Nephron progenitor cell (in vitro differentiated cells): ENCODE measurements around the gene TRERF1.

Experiments used
- DNase-seq: peaks from one replicate; pipeline ENCODE4 v3.0.0; 2021
- H3K27ac Mint-ChIP-seq: 2 replicates; pipeline ENCODE4 v1.8.0; 2021; ENCODE audit warnings: mild to moderate bottlenecking, moderate library complexity, mixed read lengths
- H3K27me3 Mint-ChIP-seq: 2 replicates; pipeline ENCODE4 v1.8.0; 2021; ENCODE audit warnings: mild to moderate bottlenecking, low read depth, mixed read lengths; ENCODE audit not compliant: poor library complexity
- H3K36me3 Mint-ChIP-seq: 2 replicates; pipeline ENCODE4 v1.8.0; 2021; ENCODE audit warnings: low read depth, mixed read lengths
- H3K4me1 Mint-ChIP-seq: 2 replicates; pipeline ENCODE4 v1.8.0; 2021; ENCODE audit warnings: mixed read lengths
- H3K4me3 Mint-ChIP-seq: 2 replicates; pipeline ENCODE4 v1.8.0; 2021; ENCODE audit warnings: mild to moderate bottlenecking, moderate library complexity, mixed read lengths
- H3K9me3 Mint-ChIP-seq: 2 replicates; pipeline ENCODE4 v1.8.0; 2021; ENCODE audit warnings: mild to moderate bottlenecking, moderate library complexity, mixed read lengths
- TF ChIP-seq, protein P1 (sequence below): fragments of 200-600 bp; sonication (generic); IDR thresholded peaks from 2 replicates; pipeline ENCODE4 v1.5.0; 2021; ENCODE audit warnings: antibody characterized with exemption

TRERF1 gene

DNA sequence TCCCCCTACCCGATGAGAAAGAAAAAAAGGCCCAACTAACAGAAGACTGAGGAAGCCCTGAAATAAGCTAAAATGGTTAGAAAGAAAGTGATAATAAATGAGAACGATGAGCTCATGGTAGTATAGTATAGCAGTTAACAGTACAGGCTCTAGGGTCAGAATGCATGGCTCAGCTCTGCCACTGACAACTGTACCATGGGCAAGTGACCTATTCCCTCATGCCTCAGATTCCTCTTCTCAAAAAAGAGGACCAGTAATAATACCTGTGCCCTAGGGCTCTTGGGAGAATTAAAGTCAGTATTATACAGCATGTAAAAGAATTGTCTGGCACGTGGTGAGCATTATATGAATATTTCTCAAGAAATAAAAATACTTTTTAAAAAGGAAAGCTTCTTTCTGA lies 19.8 kb downstream of the TRERF1 start:
- no peak overlapping the region for H3K27ac Mint-ChIP-seq
- H3K4me3 Mint-ChIP-seq, result no peak overlapping the region
- H3K9me3 Mint-ChIP-seq, result peaks cover 34% of the 10 kb centered on the region
- TF ChIP-seq, protein P1, sequence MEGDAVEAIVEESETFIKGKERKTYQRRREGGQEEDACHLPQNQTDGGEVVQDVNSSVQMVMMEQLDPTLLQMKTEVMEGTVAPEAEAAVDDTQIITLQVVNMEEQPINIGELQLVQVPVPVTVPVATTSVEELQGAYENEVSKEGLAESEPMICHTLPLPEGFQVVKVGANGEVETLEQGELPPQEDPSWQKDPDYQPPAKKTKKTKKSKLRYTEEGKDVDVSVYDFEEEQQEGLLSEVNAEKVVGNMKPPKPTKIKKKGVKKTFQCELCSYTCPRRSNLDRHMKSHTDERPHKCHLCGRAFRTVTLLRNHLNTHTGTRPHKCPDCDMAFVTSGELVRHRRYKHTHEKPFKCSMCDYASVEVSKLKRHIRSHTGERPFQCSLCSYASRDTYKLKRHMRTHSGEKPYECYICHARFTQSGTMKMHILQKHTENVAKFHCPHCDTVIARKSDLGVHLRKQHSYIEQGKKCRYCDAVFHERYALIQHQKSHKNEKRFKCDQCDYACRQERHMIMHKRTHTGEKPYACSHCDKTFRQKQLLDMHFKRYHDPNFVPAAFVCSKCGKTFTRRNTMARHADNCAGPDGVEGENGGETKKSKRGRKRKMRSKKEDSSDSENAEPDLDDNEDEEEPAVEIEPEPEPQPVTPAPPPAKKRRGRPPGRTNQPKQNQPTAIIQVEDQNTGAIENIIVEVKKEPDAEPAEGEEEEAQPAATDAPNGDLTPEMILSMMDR, result no peak
- no peak for DNase-seq
- H3K36me3 Mint-ChIP-seq, result peaks cover 26% of the 10 kb centered on the region
- peaks cover 30% of the 10 kb centered on the region for H3K27me3 Mint-ChIP-seq
- peaks cover 16% of the 10 kb centered on the region for H3K4me1 Mint-ChIP-seq

DNA sequence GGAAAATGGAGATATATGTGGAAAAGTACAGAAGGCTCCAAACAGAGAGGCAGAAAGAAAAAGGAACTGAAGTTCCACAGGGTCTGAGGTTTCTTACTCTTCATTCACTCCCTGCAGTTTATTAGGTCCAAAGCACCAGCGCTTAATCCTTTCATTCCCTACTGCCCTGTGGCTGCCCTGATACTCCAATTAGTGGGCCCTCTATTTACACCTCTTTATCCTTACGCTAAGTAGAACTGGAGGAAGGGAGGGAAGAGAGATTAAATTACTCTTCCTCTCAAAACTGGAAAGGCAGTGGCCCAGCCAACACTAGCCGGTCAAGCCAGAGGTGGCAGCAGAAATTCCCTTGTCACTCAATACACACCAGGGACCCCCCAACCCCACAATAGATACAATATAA lies 20.4 kb downstream of the TRERF1 start:
- Mint-ChIP-seq H3K4me3 (no peak overlapping the region), H3K27me3 (peaks cover 31% of the 10 kb centered on the region), H3K4me1 (peaks cover 16% of the 10 kb centered on the region), H3K9me3 (peaks cover 33% of the 10 kb centered on the region), H3K36me3 (peaks cover 26% of the 10 kb centered on the region), H3K27ac (no peak overlapping the region)
- DNase-seq, result no peak
- TF ChIP-seq, protein P1, result no peak

DNA sequence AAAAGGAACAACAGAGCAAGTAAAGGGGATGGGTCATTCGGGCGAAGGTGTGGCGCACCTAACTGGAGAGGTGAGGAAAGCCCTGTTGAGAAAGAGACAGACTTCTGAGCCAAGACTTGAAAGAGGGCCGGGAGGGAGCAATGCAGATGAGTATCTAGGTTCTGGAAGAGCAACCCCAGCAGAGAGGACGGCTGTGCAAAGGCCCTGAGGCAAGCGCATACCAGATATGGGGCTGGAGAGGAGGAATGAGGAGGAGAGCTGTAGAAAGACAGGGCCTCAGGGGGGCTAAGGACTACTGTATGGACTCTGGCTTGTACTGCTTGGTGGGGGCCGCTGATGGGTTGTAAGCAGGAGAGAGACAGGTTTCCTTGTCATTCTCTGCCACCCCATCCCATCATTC lies 21.9 kb downstream of the TRERF1 start:
- no peak overlapping the region for H3K27ac Mint-ChIP-seq
- peaks cover 16% of the 10 kb centered on the region for H3K4me1 Mint-ChIP-seq
- no peak overlapping the region for H3K4me3 Mint-ChIP-seq
- DNase-seq, result no peak
- peaks cover 29% of the 10 kb centered on the region for H3K9me3 Mint-ChIP-seq
- TF ChIP-seq, protein P1, result no peak
- H3K36me3 Mint-ChIP-seq, result peaks cover 22% of the 10 kb centered on the region
- H3K27me3 Mint-ChIP-seq, result peaks cover 46% of the 10 kb centered on the region

DNA sequence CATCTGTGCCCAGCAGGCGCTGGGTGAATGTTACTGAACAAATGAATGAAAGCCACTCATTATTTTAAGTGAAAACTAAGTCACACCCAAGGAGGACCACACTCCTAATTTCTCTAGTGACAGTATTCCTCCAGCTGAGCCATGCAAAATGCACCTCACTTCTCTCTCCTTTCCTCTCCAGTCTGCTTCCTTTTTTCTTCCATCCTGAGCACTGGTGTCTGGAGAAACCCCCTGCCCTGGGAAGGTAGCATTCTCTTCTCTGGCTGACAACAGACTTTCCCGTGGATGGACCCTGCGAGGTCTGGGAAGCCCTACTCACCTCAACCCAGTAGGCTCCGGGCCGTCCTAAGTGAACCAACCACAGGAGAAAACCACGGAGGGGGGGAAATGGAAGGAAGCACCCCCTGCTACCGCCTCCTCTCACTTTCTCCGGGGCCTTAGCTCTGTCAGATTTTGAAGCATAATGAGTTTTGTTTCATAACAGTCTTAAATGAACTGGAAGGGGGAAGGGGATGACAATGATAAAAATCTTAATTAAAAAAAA lies 22.6 kb downstream of the TRERF1 start:
- Mint-ChIP-seq H3K4me3 (no peak overlapping the region), H3K9me3 (peaks cover 22% of the 10 kb centered on the region), H3K27me3 (peaks cover 53% of the 10 kb centered on the region), H3K27ac (no peak overlapping the region), H3K4me1 (peaks cover 16% of the 10 kb centered on the region), H3K36me3 (peaks cover 14% of the 10 kb centered on the region)
- TF ChIP-seq, protein P1, result no peak
- no peak for DNase-seq

DNA sequence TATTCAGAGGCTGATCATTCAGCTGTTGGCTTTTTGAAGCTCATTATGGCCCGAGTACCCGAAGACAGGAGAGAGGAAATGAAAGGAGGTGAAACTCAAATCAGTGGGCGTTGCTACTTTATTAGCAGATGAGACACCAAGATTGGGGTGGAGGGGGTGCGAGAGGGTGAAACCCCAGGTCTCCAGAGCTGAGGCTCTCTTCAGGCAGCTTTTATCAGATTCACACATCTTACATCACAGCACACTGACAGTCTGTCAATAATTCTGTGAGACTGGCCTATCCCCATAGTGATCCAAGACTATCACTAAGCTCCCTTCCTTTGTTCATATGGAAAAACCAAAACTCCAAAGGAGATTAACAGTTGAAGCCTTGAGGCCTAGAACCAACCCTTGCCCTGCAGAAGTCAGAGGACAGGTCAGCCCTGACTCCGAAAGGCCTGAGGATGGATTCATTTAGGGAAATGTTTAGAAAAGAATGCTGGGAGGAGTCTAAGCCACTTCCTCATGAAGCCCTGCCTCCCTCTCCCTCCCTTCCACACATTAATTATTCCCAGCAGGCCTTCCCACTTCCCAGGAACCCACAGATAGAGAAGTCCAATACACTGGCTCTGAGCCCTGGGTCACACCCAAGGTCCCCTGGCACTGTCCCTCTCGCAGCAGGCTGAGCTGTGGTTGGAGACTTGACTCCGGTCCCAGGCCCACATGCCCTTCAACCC lies 23.2 kb downstream of the TRERF1 start:
- Mint-ChIP-seq H3K36me3 (peaks cover 8% of the 10 kb centered on the region), H3K4me1 (peaks cover 16% of the 10 kb centered on the region), H3K27me3 (peaks cover 60% of the 10 kb centered on the region), H3K4me3 (no peak overlapping the region), H3K9me3 (peaks cover 15% of the 10 kb centered on the region), H3K27ac (no peak overlapping the region)
- DNase-seq, result no peak
- TF ChIP-seq, protein P1, result no peak

DNA sequence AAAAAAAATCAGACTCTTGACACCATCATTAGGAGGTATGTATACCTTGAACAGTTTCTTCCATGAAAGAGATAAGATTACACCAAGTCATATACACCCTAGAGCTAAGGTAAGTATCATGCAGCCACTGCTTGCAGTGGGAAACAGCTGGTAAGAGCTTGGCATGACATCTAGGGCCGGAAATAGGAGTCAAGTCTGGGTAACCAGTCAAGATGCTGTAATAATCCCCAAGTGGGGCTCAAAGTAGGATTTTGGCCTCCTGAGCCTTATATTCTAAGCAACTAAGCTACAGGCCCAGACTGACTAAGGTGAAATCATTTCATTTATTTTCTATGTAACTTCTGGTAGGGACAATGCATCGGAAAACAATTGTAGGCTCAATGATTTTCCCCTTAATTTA lies 23.9 kb downstream of the TRERF1 start:
- Mint-ChIP-seq H3K27ac (no peak overlapping the region), H3K9me3 (peaks cover 9% of the 10 kb centered on the region)

More for the DNA sequence above, 23.9 kb downstream of the TRERF1 start:
- H3K36me3 Mint-ChIP-seq, result peaks cover 2% of the 10 kb centered on the region
- H3K4me3 Mint-ChIP-seq, result no peak overlapping the region
- H3K4me1 Mint-ChIP-seq, result peaks cover 16% of the 10 kb centered on the region
- peaks cover 66% of the 10 kb centered on the region for H3K27me3 Mint-ChIP-seq
- no peak for DNase-seq
- TF ChIP-seq, protein P1, result no peak
